Muscle layer of duodenum (tissue), 2 donors: ENCODE results near the gene TNFAIP3.

Source experiments
- H3K27ac ChIP-seq: one replicate; pipeline ENCODE4 v1.7.0; 2013; ENCODE audit warnings: mild to moderate bottlenecking, low read length
- H3K27me3 ChIP-seq: one replicate; pipeline ENCODE4 v1.7.0; 2013; ENCODE audit warnings: low read depth, mild to moderate bottlenecking, control low read depth, low read length
- H3K36me3 ChIP-seq, 2 donors: one replicate each; pipeline ENCODE4 v1.7.0; 2013; ENCODE audit warnings: low read length in 2 of 2, control low read depth in 1 of 2, mild to moderate bottlenecking in 1 of 2; ENCODE audit not compliant: insufficient read depth in 2 of 2, control insufficient read depth in 1 of 2
- H3K4me1 ChIP-seq, 2 donors: one replicate each; pipeline ENCODE4 v1.7.0; 2013; ENCODE audit warnings: low read length in 2 of 2, mild to moderate bottlenecking in 2 of 2, control low read depth in 1 of 2, moderate library complexity in 1 of 2; ENCODE audit not compliant: insufficient read depth in 2 of 2, control insufficient read depth in 1 of 2
- H3K4me3 ChIP-seq, 2 donors: one replicate each; pipeline ENCODE4 v1.7.0; 2013; ENCODE audit warnings: low read length in 2 of 2, low read depth in 1 of 2, mild to moderate bottlenecking in 1 of 2
- H3K9me3 ChIP-seq, 2 donors: one replicate each; pipeline ENCODE4 v1.7.0; 2013; ENCODE audit warnings: low read length in 2 of 2, control low read depth in 1 of 2, mild to moderate bottlenecking in 1 of 2; ENCODE audit not compliant: control insufficient read depth in 1 of 2
- donor health status: healthy.

The TNFAIP3 gene

GRCh38 chr6:137852811-137853210 lies 14.2 kb upstream of the TNFAIP3 start:
- H3K4me3 ChIP-seq: no peak overlapping the region
- no peaks in the 10 kb centered on the region for H3K27me3 ChIP-seq
- no peak overlapping the region for H3K27ac ChIP-seq
- H3K4me1 ChIP-seq: peaks cover 0 to 10% of the 10 kb centered on the region in 2 donors
- H3K36me3 ChIP-seq: no peaks in the 10 kb centered on the region
- H3K9me3 ChIP-seq: no peaks in the 10 kb centered on the region

GRCh38 chr6:137853569-137854213 lies 13.4 kb upstream of the TNFAIP3 start:
- Histone ChIP-seq H3K36me3 (no peaks in the 10 kb centered on the region), H3K4me3 (no peak overlapping the region), H3K27me3 (no peaks in the 10 kb centered on the region), H3K4me1 (peaks cover 0 to 7% of the 10 kb centered on the region in 2 donors), H3K27ac (no peak overlapping the region), H3K9me3 (no peaks in the 10 kb centered on the region)

GRCh38 chr6:137856138-137856898 lies 10.7 kb upstream of the TNFAIP3 start:
- Histone ChIP-seq H3K4me1 (peaks cover 0 to 2% of the 10 kb centered on the region in 2 donors), H3K27ac (no peak overlapping the region), H3K4me3 (no peak overlapping the region), H3K36me3 (no peaks in the 10 kb centered on the region), H3K9me3 (no peaks in the 10 kb centered on the region), H3K27me3 (no peaks in the 10 kb centered on the region)

- H3K4me3 ChIP-seq: no peak overlapping the region
- no peaks in the 10 kb centered on the region for H3K27me3 ChIP-seq
- H3K4me1 ChIP-seq: peaks cover 6 to 13% of the 10 kb centered on the region in 2 donors
- H3K9me3 ChIP-seq: no peaks in the 10 kb centered on the region
- H3K36me3 ChIP-seq: no peaks in the 10 kb centered on the region
- no peak overlapping the region for H3K27ac ChIP-seq
Observed at GRCh38 chr6:137859025-137859424, 8.0 kb upstream of the TNFAIP3 start.

GRCh38 chr6:137860394-137861005 lies 6.6 kb upstream of the TNFAIP3 start:
- H3K4me1 ChIP-seq: peaks cover 6 to 13% of the 10 kb centered on the region in 2 donors
- H3K9me3 ChIP-seq: no peaks in the 10 kb centered on the region
- H3K27me3 ChIP-seq: no peaks in the 10 kb centered on the region
- no peak overlapping the region for H3K27ac ChIP-seq
- H3K36me3 ChIP-seq: no peaks in the 10 kb centered on the region
- no peak overlapping the region for H3K4me3 ChIP-seq

GRCh38 chr6:137861550-137862337 lies 5.3 kb upstream of the TNFAIP3 start:
- H3K4me1 ChIP-seq: peaks cover 6 to 20% of the 10 kb centered on the region in 2 donors
- no peaks in the 10 kb centered on the region for H3K9me3 ChIP-seq
- H3K36me3 ChIP-seq: no peaks in the 10 kb centered on the region
- no peaks in the 10 kb centered on the region for H3K27me3 ChIP-seq
- no peak overlapping the region for H3K4me3 ChIP-seq
- peak overlapping the region; percentile 32 for H3K27ac ChIP-seq

- no peaks in the 10 kb centered on the region for H3K27me3 ChIP-seq
- no peaks in the 10 kb centered on the region for H3K9me3 ChIP-seq
- H3K36me3 ChIP-seq: peaks cover 0 to 4% of the 10 kb centered on the region in 2 donors
- no peak overlapping the region for H3K4me3 ChIP-seq
- no peak overlapping the region for H3K27ac ChIP-seq
- H3K4me1 ChIP-seq: peaks cover 6 to 20% of the 10 kb centered on the region in 2 donors
Observed at GRCh38 chr6:137862419-137863090, 4.5 kb upstream of the TNFAIP3 start.

- Histone ChIP-seq H3K9me3 (no peaks in the 10 kb centered on the region), H3K4me1 (peaks cover 6 to 20% of the 10 kb centered on the region in 2 donors), H3K4me3 (no peak overlapping the region), H3K36me3 (peaks cover 0 to 4% of the 10 kb centered on the region in 2 donors), H3K27me3 (no peaks in the 10 kb centered on the region), H3K27ac (no peak overlapping the region)
Observed at GRCh38 chr6:137863091-137863797, 3.8 kb upstream of the TNFAIP3 start.

- Histone ChIP-seq H3K4me1 (peaks cover 6 to 25% of the 10 kb centered on the region in 2 donors), H3K27ac (no peak overlapping the region), H3K36me3 (peaks cover 0 to 4% of the 10 kb centered on the region in 2 donors), H3K4me3 (no peak overlapping the region), H3K27me3 (no peaks in the 10 kb centered on the region), H3K9me3 (no peaks in the 10 kb centered on the region)
Observed at GRCh38 chr6:137864812-137865508, 2.1 kb upstream of the TNFAIP3 start.
